ENCODE data around the gene SAV1. TPM values are rescaled to one million over a fixed set of nuclear protein-coding genes. Genes with fewer than 3 reads are reported as not detected.

SAV1 gene
- polyA plus RNA-seq, 2 of the 4 experiments (the other 2 are of a cell fraction): 20.3 TPM

GRCh38 chr14:50647282-50647681 lies 20.8 kb downstream of the SAV1 start:
- Histone ChIP-seq H3K27ac (no peak overlapping the region), H3K4me2 (no peak overlapping the region), H3K4me3 (no peak overlapping the region), H3K4me1 (no peaks in the 10 kb centered on the region), H3K9me3 (no peaks in the 10 kb centered on the region)
- WGBS (ENCODE audit: missing lambda C conversion rate): 90% methylated on average over 6 of the region's 6 CpGs
- FAIRE-seq (no peak), DNase-seq (ENCODE audit: low read depth in 1 of 2, low spot score in 1 of 2) (no peak), ATAC-seq (no peak)
- ChIA-PET POLR2A (no interaction called here), CTCF (interaction anchor here (0.9 kb wide), 1 partner anchor 28 kb away, joined by 3 read pairs; no protein-coding TSS in a partner anchor)
- TF ChIP-seq ELK1 (IDR thresholded peaks at IDR 0.05; ENCODE audit: low read depth, low read length) (no peak), FOXS1 (CRISPR knock-in tag; IDR thresholded peaks at IDR 0.05) (no peak), RNF2 (IDR thresholded peaks at IDR 0.05; ENCODE audit: borderline replicate concordance, low read depth) (no peak), ZNF302 (CRISPR knock-in tag; IDR thresholded peaks at IDR 0.05) (no peak), RARB (CRISPR knock-in tag; IDR thresholded peaks at IDR 0.05) (no peak), FOSL2 (IDR thresholded peaks at IDR 0.05) (no peak), FOSL2 (CRISPR knock-in tag; IDR thresholded peaks at IDR 0.05) (no peak), EHF (CRISPR knock-in tag; IDR thresholded peaks at IDR 0.05) (no peak), PBX3 (IDR thresholded peaks at IDR 0.05) (no peak), HES2 (IDR thresholded peaks at IDR 0.05) (no peak)

GRCh38 chr14:50635141-50635540 lies 33.0 kb downstream of the SAV1 start:
- FAIRE-seq: no peak
- Histone ChIP-seq H3K4me2 (no peak overlapping the region), H3K9me3 (no peaks in the 10 kb centered on the region), H3K4me3 (no peak overlapping the region), H3K4me1 (no peaks in the 10 kb centered on the region), H3K27ac (no peak overlapping the region)
- DNase-seq (ENCODE audit: low read depth in 1 of 2, low spot score in 1 of 2): no peak
- ChIA-PET POLR2A (no interaction called here), CTCF (no interaction called here)
- WGBS (ENCODE audit: missing lambda C conversion rate): 95% methylated on average over 2 of the region's 2 CpGs
- no peak for TF ChIP-seq HOXB13 (CRISPR knock-in tag; IDR thresholded peaks at IDR 0.05; ENCODE audit: low read depth)
- TF ChIP-seq HEYL (CRISPR knock-in tag; IDR thresholded peaks at IDR 0.05): no peak
- no peak for TF ChIP-seq NFE2L2 (conservative IDR thresholded peaks at IDR 0.05; ENCODE audit: low read length)
- TF ChIP-seq CBX2 (IDR thresholded peaks at IDR 0.05; ENCODE audit: borderline replicate concordance, low read depth): no peak
- TF ChIP-seq USF2 (IDR thresholded peaks at IDR 0.05): no peak
- TF ChIP-seq PBX3 (IDR thresholded peaks at IDR 0.05): no peak
- no peak for ATAC-seq

- WGBS (ENCODE audit: missing lambda C conversion rate): 84% methylated on average over 4 of the region's 4 CpGs
- H3K4me1 ChIP-seq: no peaks in the 10 kb centered on the region
- H3K4me2 ChIP-seq: no peak overlapping the region
- ATAC-seq (no peak), FAIRE-seq (no peak), DNase-seq (ENCODE audit: low read depth in 1 of 2, low spot score in 1 of 2) (no peak)
- TF ChIP-seq SREBF2 (IDR thresholded peaks at IDR 0.05) (no peak), RCOR1 (IDR thresholded peaks at IDR 0.05; ENCODE audit: low read depth, low read length) (no peak), TFCP2L1 (CRISPR knock-in tag; IDR thresholded peaks at IDR 0.05) (no peak), HES2 (IDR thresholded peaks at IDR 0.05) (no peak), RFX5 (IDR thresholded peaks at IDR 0.05) (no peak), HMGXB4 (CRISPR knock-in tag; IDR thresholded peaks at IDR 0.05; ENCODE audit: borderline replicate concordance) (no peak)
- ChIA-PET CTCF (interaction anchor here (0.7 kb wide), 1 partner anchor 124 kb away, joined by 3 read pairs; no protein-coding TSS in a partner anchor), POLR2A (no interaction called here)
- H3K4me3 ChIP-seq: no peak overlapping the region
- H3K27ac ChIP-seq: no peak overlapping the region
- H3K9me3 ChIP-seq: no peaks in the 10 kb centered on the region
These were observed 34.2 kb downstream of the SAV1 start for GRCh38 chr14:50633954-50634353.
